NCI-H2171 (cell line): ENCODE data around the gene ZNF688.
"Not testable (repeated sequence)": the region's sequence is repeated elsewhere in the genome, so short reads cannot be mapped to it uniquely, and the experiment has no call there.

Experiments used
- DNase-seq: peaks from one replicate; lab custom pipeline; 2025; lab: John Stamatoyannopoulos, UW

Gene ZNF688

DNA sequence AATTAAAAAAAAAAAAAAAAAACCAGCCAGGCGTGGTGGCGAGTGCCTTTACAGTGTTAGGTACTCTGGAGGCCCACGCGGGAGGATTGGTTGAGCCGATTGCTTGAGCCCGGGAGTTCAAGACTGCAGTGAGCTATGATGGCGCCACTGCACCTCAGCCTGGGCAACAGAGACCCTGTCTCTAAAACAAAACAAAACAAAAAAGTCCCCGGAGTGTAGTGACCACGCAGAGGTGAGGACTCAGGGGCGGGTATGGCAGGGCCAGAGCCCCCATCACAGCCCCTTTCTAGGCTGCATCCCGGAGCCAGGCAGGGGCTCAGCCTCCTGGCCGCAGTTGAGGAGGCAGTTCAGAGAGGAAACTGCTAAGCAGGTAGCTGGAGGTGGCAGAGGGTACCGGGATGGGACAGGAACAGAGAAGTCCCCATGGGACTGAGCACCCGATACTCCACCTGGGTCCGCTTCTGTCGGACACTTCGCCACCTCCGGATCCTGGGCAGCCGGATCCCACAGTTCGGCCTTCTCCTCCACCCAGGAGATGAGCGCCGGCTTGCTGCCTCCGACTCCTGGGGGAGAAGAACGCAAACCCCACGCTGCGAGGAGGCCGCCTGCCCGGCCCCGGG lies 37.7 kb downstream of the ZNF688 start:
- no peak for DNase-seq

DNA sequence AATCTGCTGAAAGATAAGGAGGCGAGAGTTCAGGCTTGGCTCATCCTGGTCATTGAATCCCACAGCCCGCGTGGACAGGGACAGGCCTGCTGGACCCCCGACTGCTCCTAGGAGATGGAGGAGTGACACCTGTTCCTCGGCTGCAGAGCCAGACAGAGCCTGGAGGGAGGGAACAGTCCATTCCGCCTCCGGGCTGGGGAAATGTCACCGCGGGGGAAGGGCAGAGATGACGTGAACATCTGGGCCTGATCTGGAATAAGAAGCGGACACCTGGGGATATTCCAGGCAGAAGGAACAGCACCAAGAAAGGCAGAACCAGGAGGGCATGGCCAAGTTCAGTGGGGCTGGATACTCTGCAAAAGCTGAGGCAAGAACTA lies 38.4 kb downstream of the ZNF688 start:
- DNase-seq = no peak

DNA sequence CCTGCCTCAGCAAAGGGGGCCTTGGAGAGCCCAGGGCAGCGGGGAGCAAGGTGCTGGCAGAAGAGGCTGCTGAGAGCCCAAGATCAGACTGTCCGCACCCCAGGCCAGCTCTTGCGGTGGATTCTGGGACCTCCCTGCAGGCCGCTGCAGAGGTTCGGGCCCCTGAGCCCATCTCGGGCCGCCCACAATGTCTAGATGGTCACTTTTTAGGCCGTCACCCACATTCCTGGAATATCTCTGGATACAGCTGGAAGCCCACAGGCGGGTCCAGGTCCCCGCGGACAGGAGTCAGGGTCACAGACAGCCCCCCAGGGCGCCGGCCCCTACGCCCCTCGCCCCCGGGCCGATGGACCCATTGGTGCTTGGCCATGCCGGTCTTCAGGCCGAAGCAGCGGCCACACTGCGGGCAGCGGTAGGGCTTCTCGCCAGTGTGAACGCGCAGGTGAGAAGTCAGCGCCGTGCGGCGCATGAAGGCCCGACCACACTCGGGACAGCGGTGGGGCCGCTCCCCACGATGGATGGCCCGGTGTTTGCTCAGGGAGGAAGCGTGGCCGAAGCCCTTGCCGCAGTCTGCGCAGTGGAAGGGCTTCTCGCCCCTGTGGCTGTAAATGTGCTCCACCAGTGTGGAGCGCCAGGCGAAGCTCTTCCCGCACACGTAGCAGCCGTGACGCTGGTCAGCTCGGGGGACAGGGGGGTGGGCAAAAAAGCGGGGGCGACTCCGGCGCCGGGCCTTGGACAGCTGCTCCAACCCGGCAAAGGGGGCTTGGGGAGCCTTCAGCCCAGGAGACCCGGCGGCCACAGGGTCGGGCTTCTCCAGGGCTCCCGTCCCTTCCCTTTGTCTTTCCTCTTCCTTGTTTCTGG lies 39.0 kb downstream of the ZNF688 start:
- no peak for DNase-seq

DNA sequence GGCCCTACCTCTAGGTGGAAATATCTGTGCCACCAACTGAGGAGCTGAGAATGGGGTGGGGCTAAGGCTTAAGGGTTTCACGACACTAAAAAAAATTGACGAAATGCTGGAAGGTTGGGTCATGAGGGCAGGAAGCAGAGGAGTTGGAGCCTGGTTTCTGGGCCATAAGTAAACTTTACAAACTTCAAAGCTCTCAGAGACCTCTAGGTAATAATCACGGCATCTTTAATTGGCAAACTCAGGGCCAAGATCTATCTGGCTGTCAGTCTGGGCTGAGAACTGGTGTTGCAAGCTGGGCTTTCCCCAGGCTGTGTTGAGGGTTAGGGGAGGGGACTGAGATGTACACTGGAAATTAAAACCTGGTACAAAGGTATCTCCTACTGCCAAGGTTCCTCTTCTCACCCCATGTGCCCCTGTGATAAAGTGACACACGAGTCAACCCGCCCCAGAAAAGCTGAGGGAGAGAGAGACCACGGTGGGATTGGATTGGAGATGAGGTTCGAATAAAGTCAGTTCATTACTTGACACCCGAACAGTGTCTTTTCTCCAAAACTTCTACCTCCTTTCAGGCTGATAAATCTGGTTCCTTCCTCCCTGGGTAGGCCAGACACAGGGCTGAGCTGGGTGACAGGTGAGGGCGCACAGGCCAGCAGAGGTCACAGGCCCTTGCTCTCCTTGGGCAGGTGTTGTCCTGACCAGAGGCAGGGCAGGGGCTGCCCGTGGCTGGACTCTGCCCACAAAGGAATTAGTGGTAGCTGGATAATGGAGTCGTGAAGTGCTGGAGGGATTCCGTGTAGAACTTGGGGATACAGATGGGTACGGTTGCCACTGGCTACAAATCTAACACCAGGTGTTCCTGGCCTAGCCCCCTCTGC lies 41.1 kb downstream of the ZNF688 start:
- DNase-seq = no peak

DNA sequence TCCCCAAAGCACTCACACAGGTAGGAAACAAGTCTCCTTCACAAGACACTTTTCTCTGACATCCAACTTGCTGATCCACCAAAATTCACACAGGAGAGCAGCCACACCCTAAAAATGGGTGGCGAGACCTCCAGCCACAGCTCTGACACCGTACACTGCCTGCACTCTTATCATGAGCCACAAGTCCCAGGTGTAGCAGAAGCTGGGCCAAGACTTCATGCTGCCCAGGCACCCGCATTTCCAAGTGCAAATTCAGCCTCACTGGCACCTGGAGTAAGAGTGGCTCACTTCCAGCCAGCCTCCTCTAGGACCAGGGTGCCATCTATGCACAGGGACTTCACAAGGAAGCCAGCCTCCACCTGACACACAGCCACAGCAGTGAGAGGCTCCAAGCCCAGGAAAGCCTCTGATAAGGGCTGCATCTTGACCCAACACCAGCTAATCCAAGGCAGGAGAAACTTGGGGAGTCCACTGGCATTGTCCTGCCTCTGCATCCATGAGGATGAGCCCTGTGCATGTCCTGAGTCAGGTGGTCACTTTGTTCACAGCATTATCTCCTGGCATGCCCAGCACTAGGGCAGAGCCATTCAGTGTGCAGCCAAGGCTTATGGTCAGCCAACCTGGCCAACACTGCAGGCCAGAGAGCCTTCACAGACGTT lies 42.6 kb downstream of the ZNF688 start:
- no peak for DNase-seq

DNA sequence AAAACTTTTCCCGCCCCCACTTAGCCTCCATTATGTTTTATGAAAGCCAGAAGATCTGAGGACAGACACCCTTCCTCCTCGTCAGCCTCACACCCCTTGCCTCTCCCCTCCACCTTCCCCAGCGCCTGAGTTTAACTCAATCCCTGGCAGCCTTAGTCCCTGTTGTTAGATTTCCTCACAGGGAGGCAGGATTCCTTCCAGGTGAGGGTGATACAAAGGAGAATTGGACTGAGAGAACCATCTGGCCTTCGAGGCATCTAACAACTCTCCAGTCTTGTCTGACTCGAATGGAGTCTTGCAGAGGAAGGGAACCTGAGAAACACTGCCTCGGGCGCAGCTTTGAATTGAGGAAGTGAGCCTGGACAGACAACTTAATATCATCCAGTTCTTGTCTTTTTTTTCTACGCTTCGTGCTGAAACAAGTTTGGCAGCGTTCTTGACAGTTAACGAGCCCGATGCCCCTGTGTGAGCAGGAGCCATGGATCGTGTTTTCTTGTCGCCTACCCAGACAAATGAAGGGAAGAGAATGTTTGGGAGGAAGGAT lies 43.8 kb downstream of the ZNF688 start:
- DNase-seq = no peak

DNA sequence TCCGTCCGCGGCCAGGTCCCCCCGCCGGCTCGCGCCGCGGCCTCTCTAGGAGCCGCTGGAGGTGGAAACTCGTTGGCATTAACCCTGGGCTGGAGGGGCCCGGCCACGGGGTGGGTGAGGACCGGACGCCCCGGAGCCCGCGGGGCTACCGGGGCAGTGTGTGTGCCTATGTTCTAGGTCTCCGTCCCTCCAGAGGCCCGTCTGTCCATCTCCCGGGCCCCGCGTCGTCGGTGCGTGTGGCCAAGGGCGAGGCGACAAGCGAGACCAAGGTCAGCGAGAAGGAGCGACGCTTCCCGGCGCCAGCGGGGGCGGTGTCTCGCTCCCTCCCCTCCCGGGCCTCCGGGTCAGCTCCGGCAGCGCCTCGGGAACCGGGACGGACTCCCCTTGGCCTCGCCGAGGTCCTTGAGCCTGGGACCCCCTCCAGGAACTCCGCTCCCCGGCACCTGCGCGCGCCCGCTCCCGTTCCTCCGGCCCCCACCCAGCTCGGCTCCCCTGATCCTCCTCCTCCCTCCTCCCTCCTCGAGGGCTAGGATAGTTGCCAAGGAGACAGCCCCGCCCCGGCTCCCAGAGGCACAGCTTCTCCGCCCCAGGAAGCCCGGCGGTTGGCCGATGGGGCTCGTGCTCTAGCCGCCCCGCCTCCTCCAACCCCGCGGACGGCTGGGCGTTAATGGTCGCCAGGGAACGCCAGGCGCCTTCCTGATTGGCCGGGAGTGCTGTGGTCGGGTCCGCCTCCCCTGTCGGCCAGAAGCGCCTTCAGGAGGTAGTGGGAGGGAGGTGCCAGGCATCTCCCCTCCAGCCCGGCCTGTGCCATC lies 44.5 kb downstream of the ZNF688 start:
- DNase-seq = peak; percentile 98

DNA sequence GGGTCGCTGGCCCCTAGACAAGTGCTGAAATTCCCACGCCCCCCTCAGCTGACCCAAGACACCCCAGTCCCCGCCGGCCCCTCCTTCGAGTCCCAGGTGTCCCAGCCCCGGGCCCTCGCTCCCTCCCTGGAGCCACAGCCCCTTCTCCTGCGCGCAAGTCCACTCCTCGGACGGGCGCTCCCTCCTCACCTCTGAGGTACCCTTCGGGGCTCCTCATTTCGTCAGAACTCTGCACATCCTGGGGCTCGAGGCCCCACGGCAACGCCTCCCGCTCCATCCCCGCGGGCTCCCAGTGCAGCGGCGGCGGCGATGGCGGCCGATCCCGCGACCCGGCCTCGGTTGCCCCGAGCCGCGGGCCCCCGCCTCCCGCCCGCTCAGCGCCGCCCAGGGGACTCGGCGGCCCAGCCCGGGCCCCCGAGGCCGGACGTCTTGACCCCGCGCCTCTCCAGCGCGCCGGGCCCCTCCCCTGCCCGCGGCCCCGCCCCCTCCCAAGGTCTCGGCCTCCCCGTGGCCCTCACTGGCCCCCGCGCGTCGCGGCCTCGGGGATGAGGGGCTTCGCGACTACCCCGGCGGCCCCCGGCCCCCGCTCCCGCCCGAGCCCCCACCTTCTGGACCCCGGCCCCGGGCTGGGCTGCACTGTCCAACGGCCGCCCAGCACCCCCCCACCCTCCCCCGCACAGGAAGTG lies 45.2 kb downstream of the ZNF688 start, which contains the start of gene ZNF768:
ZNF768 (minus strand) TSS at position 430 of the 686 bp plus-strand sequence; CDS start at position 277, 153 bp downstream.
- DNase-seq = no peak

DNA sequence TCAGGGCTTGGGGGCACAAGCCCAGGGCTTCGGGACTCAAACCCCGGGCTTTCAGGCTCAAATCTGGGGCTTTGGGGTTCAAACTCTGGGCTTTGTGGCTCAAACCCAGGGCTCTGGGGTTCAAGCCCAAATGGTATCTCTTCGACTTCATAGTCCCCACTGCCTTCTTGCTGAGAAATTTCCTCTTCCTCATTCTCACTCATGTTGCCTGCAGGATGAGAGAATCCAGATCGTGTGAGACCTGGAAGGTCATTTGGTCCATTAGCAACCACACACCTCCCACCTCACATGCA lies 45.7 kb downstream of the ZNF688 start:
- no peak for DNase-seq

DNA sequence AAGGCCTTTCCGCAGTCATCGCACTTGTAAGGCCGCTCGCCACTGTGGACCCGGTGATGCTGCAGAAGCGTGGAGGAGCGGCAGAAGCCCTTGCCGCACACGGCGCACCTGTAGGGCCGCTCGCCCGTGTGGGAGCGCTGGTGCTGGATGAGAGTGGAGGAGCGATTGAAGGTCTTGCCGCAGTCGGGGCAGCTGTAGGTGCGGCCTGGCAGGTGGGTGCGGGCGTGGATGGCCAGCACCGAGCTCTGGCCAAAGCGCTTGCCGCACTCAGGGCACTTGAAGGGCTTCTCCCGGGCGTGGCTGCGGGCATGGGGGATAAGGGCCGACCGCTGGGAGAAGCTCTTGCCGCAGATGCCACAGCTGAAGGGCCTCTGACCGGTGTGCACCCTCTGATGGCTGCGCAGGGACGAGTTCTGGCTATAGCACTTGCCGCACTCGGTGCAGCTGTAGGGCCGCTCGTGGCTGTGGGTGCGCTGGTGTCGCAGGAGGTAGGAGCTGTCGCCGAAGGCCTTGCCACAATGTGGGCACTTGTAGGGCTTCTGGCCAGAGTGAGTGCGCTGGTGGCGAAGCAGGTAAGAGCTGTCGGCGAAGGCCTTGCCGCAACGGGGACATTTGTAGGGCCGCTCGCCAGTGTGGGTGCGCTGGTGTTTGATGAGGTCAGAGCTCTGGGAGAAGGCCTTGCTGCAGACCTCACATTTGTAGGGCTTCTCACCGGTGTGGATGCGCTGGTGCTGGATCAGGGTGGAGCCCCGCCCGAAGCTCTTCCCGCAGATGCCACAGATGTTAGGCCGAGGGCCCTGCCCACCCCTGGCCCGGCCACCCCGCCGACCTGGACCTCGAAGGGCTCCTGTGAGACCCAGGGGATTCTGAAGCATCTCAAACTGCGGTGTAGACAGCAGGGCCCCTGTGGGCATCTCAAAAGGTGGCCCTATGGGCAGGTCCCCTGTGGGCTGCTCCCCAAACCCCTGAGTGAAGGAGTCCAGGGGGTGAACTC lies 46.6 kb downstream of the ZNF688 start:
- DNase-seq = no peak

DNA sequence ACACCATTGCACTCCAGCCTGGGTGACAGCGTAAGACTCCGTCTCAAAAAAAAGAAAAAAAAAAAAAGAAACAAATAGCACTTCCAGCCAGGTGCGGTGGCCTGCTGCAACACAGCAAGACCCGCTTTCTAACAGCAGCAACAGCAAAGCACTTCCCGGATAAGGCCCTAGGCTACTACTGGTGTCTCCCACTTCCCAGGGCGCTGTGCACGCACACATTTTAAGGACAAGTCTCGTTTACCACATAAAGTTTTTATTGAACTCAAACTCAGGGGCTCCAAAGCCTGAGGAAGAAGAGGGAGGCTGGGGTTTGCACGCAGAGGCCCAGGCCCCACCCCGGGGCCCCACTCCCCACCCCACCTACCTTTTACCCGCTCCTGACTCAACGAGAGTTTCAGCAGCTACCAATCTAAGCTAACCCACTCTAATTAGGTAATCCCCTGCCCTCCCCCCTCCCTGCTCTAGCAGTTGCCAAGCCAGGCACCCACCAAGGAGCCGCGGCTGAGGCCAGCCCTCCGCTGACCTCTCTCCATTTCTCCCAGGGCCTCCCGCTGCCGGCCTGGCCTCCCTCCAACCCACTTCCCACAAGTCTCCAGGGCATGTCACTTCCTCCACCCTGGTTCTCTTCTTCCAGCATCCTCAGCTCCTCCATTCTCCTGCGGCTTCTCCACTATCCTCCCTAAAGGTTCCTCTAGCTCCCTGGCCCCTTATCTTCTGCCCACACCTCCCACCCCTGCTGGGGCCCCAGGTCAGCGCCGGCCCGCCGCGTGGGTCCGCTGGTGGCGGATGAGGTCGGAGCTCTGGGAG lies 47.5 kb downstream of the ZNF688 start:
- DNase-seq = no peak

DNA sequence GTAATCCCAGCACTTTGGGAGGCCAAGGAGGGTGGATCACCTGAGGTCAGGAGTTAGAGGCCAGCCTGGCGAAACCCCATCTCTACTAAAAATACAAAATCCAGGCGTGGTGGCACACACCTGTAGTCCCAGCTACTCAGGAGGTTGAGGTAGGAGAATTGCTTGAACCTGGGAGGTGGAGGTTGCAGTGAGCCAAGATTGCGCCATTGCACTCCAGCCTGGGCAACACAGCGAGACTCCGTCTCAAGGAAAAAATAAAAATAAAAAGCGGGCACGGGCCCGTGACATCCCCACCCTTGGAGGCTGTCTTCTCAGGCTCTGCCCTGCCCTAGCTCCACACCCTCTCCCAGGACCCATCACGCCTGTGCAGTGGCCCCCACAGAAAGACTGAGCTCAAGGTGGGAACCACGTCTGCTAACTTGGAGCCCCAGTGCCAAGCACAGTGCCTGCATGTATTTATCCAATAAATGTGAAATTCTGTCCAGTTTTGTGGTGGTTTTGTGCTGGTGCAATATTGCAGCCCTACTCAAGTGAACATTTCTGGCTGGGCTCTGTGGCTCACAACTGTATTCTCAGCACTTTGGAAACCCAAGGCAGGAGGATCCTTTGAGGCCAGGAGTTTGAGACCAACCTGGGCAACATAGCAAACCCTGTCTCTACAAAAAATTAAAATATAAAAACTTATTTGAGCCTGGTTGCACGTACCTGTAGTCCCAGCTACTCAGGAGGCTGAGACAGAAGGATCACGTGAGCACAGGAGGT lies 48.6 kb downstream of the ZNF688 start:
- DNase-seq = not testable (repeated sequence)

DNA sequence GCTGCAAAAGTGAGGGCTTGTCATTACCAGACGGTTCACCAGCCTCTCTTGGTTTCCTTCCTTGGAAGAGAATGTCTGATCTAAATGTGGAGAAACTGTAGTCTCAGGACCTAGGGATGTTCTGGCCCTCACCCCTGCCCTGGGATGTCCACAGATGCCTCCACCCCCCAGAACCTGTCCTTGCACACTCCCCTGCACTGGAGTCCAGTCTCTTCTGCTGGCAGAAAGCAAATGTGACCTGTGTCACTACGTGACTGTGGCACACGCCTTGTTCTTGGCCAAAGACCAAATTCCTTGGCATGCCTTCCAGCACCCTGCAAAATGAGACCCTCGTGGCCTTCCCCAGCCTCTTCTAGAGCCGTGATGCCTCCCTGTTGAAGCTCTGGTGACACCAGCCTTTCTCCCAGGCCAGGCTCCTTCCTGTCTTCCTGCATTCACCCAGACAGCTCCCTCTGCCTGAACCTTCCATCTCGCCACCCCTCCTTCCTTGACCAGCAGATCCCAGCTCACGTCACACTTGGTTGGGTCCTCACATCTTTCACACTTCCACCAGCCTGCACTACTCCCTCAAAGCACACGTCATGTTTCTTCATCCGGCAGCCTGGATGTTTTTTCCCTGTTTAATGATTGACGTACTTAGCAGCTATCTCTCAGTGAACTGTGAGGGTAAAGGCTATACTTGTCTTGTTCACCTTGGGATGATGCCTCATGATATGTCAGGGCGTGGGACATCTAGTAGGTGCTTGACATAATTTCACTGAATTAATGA lies 49.5 kb downstream of the ZNF688 start:
- DNase-seq = no peak

DNA sequence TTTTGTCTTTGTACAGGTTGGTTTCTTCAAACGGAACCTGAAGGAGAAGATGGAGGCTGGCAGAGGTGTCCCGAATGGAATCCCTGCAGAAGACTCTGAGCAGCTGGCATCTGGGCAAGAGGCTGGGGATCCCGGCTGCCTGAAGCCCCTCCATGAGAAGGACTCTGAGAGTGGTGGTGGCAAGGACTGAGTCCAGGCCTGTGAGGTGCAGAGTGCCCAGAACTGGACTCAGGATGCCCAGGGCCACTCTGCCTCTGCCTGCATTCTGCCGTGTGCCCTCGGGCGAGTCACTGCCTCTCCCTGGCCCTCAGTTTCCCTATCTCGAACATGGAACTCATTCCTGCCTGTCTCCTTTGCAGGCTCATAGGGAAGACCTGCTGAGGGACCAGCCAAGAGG lies 50.0 kb downstream of the ZNF688 start:
- no peak for DNase-seq
